Activated CD4-positive, alpha-beta T cell treated with anti-CD3 and anti-CD28 coated beads for 4 hours (primary cell): Measurements from ENCODE around the gene KHDRBS1.
A peak's percentile ranks its signal among the peaks of the same experiment; 100 is the strongest.
"Not testable (repeated sequence)": the region's sequence is repeated elsewhere in the genome, so short reads cannot be mapped to it uniquely, and the experiment has no call there.

Source experiments
- DNase-seq, 2 donors: peaks; one replicate each; pipeline ENCODE4 v3.0.0-alpha.2; 2020

The KHDRBS1 gene

DNA sequence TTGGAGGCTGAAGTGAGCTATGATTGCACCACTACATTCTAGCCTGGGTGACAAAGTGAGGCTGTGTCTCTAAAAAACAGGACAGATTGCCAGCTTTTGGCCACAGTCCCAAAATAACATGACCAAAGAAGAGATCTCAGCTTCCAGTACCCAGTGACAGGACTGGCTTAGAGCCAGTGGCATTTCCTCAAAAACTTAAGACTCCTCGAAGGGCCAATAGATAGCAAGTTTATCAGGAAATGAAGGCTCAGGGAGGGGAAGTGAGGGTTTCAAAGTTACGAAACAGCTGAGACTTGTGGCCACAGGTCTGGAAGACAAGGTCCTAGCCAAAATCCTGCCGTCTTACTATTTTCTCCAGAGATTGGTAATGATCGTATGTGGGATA lies 52.8 kb downstream of the KHDRBS1 start:
- no peak for DNase-seq

DNA sequence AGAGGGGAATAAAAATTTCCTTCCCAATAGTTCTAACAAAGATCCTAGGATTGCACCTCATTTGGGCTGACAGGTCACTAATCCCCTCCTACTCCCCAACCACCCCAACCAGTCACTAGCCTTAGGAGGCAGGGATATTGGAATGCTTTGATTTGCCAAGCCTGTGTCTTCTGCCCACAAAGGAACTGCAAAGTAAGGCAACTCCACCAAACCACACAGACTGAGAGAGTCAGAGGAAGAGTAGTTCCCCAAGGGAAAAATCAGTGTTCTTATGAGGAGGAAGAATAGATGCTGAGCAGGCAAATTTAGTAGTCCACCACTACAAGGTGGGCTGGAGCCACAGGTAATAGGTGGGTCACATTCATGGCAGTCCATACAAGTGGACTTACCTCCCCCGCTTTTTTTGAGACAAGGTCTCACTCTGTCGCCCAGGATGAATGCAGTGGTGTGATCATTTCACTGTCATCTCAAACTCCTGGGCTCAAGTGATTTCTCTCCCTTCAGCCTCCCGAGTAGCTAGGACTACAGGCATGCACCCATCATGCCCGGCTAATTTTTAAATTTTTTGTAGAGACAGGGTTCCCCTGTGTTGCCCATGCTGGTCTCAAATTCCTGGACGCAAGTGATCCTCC lies 55.4 kb downstream of the KHDRBS1 start:
- DNase-seq, result no peak

GRCh38 chr1:32071758-32072621 lies 58.3 kb downstream of the KHDRBS1 start:
- DNase-seq, result no peak

DNA sequence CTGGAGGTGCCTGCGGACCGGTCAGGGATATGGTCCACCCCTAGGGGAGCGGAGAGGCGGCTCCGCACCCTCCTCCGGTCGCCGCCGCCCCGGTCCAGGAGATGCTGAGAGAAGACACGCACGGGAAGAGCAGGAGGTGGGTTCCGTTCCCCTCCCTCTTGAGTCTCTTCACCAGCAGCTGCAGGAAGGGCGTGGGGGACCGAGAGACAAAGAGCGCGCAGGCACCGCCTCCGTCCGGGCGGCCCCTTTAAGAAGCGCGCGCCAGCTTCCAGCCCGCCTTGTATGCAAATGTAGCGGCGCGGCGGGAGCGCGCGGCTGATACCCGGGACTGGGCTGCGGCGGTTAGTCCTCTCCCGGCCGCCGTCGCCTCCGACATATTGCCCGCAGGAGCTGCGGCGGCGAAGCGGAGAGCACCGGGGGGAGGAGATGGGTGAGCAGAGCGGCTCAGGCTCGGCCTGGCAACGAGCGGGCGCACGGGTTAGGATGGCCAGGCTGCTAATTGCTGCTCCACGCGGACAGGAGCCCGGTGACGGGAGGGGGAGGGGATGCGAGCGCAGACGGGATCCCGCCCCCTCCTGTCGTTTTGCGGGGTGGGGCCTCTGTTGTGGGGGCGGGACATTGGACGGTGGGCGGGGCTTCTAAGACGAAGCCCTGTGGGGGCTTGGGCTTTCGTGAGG lies 59.1 kb downstream of the KHDRBS1 start, which contains the start of gene TMEM39B:
Gene TMEM39B (plus strand): TSS at position 318 of the 677 bp plus-strand sequence. CDS start 109 bp downstream, at position 427.
- peak; percentile 89 to 90 for DNase-seq

DNA sequence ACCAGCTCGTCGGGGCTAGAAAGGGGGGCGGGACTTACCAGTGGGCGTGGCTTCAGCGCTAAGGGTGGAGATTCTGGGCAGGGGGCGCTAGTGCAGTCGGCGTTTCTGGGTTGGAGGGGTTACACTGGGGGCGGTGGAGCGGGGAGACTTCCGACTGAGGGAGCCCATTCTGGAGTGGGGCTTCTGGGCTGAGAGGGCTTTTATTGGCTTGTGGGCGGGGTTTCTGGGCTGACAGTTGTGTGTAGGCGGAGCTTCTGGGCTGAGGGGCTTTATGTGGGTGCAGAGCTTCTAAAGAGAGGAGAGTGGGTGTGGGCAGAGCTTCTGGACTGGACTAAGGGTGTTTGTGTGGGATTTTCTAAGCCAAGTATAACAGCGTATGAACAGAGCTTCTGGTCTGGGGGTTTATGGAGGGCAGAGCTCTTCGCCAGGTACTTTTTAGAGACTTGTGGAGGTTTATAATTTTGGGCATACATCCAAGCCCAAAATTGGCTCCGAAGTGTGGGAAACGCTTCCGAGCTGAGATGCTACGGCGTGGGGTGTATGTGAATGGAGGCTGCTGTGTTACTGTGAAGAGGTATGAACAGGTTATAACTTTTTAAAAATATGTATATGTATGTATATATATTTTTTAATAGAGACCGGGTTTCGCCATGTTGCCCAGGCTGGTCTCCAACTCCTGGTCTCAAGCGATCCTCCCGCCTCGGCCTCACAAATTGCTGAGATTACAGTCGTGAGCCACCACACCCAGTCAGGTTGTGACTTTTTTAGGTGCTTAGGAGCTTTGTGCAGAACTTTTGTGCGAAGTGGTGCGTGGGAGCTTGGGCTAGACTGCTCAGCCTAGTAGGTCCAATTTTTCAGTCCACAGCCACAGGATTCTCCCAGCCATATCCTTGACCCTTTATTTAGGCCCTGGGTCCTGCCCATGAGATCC lies 59.9 kb downstream of the KHDRBS1 start:
- no peak for DNase-seq

DNA sequence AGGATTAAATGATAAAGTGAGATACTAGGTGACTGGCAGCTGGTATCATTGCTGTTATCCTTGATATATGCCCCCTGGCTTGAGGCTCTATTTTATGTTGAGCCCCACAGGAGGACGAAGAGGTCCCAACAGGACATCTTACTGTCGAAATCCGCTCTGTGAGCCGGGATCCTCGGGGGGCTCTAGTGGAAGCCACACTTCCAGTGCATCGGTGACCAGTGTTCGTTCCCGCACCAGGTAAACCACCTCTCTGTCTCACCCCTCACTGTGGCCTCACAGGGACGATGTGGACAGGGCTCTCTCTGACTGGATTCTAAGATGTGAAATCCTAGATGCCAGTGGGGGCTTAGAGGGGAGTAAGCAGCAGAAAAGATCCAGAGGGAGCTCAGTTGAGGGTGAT lies 61.2 kb downstream of the KHDRBS1 start:
- no peak for DNase-seq

DNA sequence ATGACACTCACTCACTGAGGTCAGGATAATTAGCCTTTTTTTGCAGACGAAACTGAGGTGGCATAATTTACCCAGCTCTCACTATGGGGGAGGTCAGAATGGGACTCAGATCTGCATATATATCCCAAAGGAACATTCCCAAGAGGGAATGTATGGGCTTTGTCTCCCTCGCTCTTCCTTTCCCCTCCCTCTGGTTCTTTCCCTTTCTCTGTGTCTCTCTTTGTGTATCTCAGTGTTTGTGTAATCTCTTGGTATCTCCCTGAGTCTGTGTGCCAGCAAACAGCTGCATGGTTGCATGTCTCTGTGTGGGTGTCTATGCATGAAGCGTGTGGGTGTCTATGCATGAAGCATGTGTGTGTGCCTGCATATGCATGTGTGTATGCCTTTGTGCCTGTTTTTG lies 63.8 kb downstream of the KHDRBS1 start:
- no peak for DNase-seq

- DNase-seq, result no peak
Observed at GRCh38 chr1:32082022-32082421, 68.4 kb downstream of the KHDRBS1 start.

- not testable (repeated sequence) for DNase-seq
Observed at GRCh38 chr1:32086381-32086780, 72.7 kb downstream of the KHDRBS1 start.

DNA sequence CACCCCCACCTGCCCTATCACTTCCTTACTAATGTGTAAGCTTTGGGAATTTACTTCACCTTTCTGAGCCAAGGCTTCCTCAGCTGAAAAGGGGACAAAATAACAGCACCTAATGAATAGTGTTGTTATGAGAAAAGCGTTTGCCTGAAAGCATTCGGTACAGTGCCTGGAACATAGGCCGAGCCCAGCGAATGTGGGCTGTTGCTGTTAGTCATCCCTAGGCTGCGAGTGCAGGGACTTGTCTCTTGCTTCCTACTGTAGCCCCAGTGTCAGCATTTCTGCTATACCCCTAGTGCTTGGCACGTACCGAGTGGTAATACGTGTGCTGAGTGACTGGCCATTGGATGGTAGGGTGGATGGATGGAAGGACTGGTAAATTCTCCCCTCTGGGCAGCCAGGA lies 77.5 kb downstream of the KHDRBS1 start:
- no peak for DNase-seq

DNA sequence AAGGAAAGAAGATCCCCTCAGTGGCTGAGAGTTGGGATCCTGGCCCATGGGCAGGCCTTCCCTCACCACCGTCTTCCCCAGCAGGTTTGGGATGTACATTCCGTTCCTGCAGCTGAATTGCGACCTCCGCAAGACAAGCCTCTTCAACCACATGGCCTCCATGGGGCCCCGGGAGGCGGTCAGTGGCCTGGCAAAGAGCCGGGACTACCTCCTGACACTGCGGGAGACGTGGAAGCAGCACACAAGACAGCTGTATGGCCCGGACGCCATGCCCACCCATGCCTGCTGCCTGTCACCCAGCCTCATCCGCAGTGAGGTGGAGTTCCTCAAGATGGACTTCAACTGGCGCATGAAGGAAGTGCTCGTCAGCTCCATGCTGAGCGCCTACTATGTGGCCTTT lies 77.9 kb downstream of the KHDRBS1 start:
- DNase-seq, result no peak
